Measurements from ENCODE around the gene CYP1B1.

CYP1B1 gene

GRCh38 chr2:38035968-38036367, 40.0 kb downstream of the CYP1B1 start:
- no peak overlapping the region for H3K27ac ChIP-seq
- no peak overlapping the region for H3K4me3 ChIP-seq (ENCODE audit: low read depth, low read length)
- no peaks in the 10 kb centered on the region for H3K27me3 ChIP-seq (ENCODE audit: control insufficient read depth, insufficient read depth, low read length)
- H3K4me2 ChIP-seq (ENCODE audit: low read length), result no peak overlapping the region
- H3K36me3 ChIP-seq (ENCODE audit: control insufficient read depth, insufficient read depth, low read length), result no peaks in the 10 kb centered on the region
- TF ChIP-seq CTCF (IDR thresholded peaks at IDR 0.05), result no peak
- H3K4me1 ChIP-seq, result no peaks in the 10 kb centered on the region
- no peak overlapping the region for H3K9ac ChIP-seq
- no peaks in the 10 kb centered on the region for H3K79me2 ChIP-seq
- no peaks in the 10 kb centered on the region for H3K9me3 ChIP-seq (ENCODE audit: control insufficient read depth, low read length)
- no peak overlapping the region for H2AFZ ChIP-seq

- no peak for TF ChIP-seq CTCF (IDR thresholded peaks at IDR 0.05)
- Histone ChIP-seq H3K27me3 (ENCODE audit: control insufficient read depth, insufficient read depth, low read length) (no peaks in the 10 kb centered on the region), H3K36me3 (ENCODE audit: control insufficient read depth, insufficient read depth, low read length) (no peaks in the 10 kb centered on the region), H2AFZ (no peak overlapping the region), H3K4me3 (ENCODE audit: low read depth, low read length) (no peak overlapping the region), H3K79me2 (no peaks in the 10 kb centered on the region), H3K27ac (no peak overlapping the region), H3K4me1 (no peaks in the 10 kb centered on the region), H3K9ac (no peak overlapping the region), H3K4me2 (ENCODE audit: low read length) (no peak overlapping the region), H3K9me3 (ENCODE audit: control insufficient read depth, low read length) (no peaks in the 10 kb centered on the region)
Measured at GRCh38 chr2:38033646-38034045, 42.3 kb downstream of the CYP1B1 start.

GRCh38 chr2:38032946-38033345, 43.0 kb downstream of the CYP1B1 start:
- no peaks in the 10 kb centered on the region for H3K36me3 ChIP-seq (ENCODE audit: control insufficient read depth, insufficient read depth, low read length)
- no peaks in the 10 kb centered on the region for H3K79me2 ChIP-seq
- no peak overlapping the region for H2AFZ ChIP-seq
- no peak overlapping the region for H3K27ac ChIP-seq
- no peaks in the 10 kb centered on the region for H3K9me3 ChIP-seq (ENCODE audit: control insufficient read depth, low read length)
- no peak for TF ChIP-seq CTCF (IDR thresholded peaks at IDR 0.05)
- no peak overlapping the region for H3K9ac ChIP-seq
- H3K4me1 ChIP-seq, result no peaks in the 10 kb centered on the region
- no peak overlapping the region for H3K4me3 ChIP-seq (ENCODE audit: low read depth, low read length)
- H3K27me3 ChIP-seq (ENCODE audit: control insufficient read depth, insufficient read depth, low read length), result no peaks in the 10 kb centered on the region
- H3K4me2 ChIP-seq (ENCODE audit: low read length), result no peak overlapping the region

GRCh38 chr2:38030635-38031355, 45.2 kb downstream of the CYP1B1 start:
- Histone ChIP-seq H3K36me3 (ENCODE audit: control insufficient read depth, insufficient read depth, low read length) (no peaks in the 10 kb centered on the region), H3K9me3 (ENCODE audit: control insufficient read depth, low read length) (no peaks in the 10 kb centered on the region), H3K4me3 (ENCODE audit: low read depth, low read length) (no peak overlapping the region), H3K9ac (no peak overlapping the region), H3K4me1 (no peaks in the 10 kb centered on the region), H3K27ac (no peak overlapping the region), H3K79me2 (no peaks in the 10 kb centered on the region), H2AFZ (no peak overlapping the region), H3K27me3 (ENCODE audit: control insufficient read depth, insufficient read depth, low read length) (no peaks in the 10 kb centered on the region), H3K4me2 (ENCODE audit: low read length) (no peak overlapping the region)
- TF ChIP-seq CTCF (IDR thresholded peaks at IDR 0.05), result no peak

GRCh38 chr2:38029512-38029911, 46.4 kb downstream of the CYP1B1 start:
- Histone ChIP-seq H3K4me1 (no peaks in the 10 kb centered on the region), H3K4me2 (ENCODE audit: low read length) (no peak overlapping the region), H3K9me3 (ENCODE audit: control insufficient read depth, low read length) (no peaks in the 10 kb centered on the region), H3K36me3 (ENCODE audit: control insufficient read depth, insufficient read depth, low read length) (no peaks in the 10 kb centered on the region), H2AFZ (no peak overlapping the region), H3K79me2 (no peaks in the 10 kb centered on the region), H3K9ac (no peak overlapping the region), H3K27me3 (ENCODE audit: control insufficient read depth, insufficient read depth, low read length) (no peaks in the 10 kb centered on the region), H3K4me3 (ENCODE audit: low read depth, low read length) (no peak overlapping the region), H3K27ac (no peak overlapping the region)
- TF ChIP-seq CTCF (IDR thresholded peaks at IDR 0.05), result no peak

Measured in parathyroid adenoma (tissue), 2 donors.